MM.1S (cell line): ENCODE data around the gene CFB.
"Not testable (repeated sequence)": the region's sequence is repeated elsewhere in the genome, so short reads cannot be mapped to it uniquely, and the experiment has no call there.

Experiments used
- DNase-seq: peaks from one replicate; pipeline ENCODE4 v3.0.0-alpha.2; 2015
- H2AFZ ChIP-seq: fragments of 300-600 bp; sonication (generic); 2 replicates; pipeline ENCODE4 v1.6.0; 2016; ENCODE audit warnings: antibody characterized with exemption, low read length
- H3F3A ChIP-seq: fragments of 300-600 bp; sonication (generic); 2 replicates; pipeline ENCODE4 v1.6.1; 2016; ENCODE audit warnings: mild to moderate bottlenecking, antibody characterized with exemption, low read length, moderate library complexity, mixed read lengths; ENCODE audit not compliant: insufficient read depth
- H3K27ac ChIP-seq: fragments of 300-600 bp; sonication (generic); 2 replicates; pipeline ENCODE4 v1.5.1; 2016; ENCODE audit warnings: mild to moderate bottlenecking, low read length
- H3K27me3 ChIP-seq: fragments of 300-600 bp; sonication (generic); replicated peaks from 2 replicates; pipeline ENCODE4 v1.6.0; 2016; ENCODE audit warnings: low read length; ENCODE audit not compliant: insufficient read depth
- H3K36me3 ChIP-seq: fragments of 300-600 bp; sonication (generic); replicated peaks from 2 replicates; pipeline ENCODE4 v1.6.1; 2016; ENCODE audit warnings: mild to moderate bottlenecking, low read length, mixed read lengths; ENCODE audit not compliant: insufficient read depth
- H3K4me1 ChIP-seq: fragments of 300-600 bp; sonication (generic); 2 replicates; pipeline ENCODE4 v1.6.1; 2016; ENCODE audit warnings: low read length, mixed read lengths
- H3K4me2 ChIP-seq: fragments of 300-600 bp; sonication (generic); 2 replicates; pipeline ENCODE4 v1.6.0; 2016; ENCODE audit warnings: low read depth, low read length
- H3K4me3 ChIP-seq: fragments of 300-600 bp; sonication (generic); 2 replicates; pipeline ENCODE4 v1.5.1; 2016; ENCODE audit warnings: low read length, mixed read lengths
- H3K79me2 ChIP-seq: fragments of 300-600 bp; sonication (generic); 2 replicates; pipeline ENCODE4 v1.6.1; 2016; ENCODE audit warnings: mixed run types, low read length, mixed read lengths
- H3K9ac ChIP-seq: fragments of 300-600 bp; sonication (generic); 2 replicates; pipeline ENCODE4 v1.6.1; 2016; ENCODE audit warnings: low read length, mixed read lengths
- H3K9me2 ChIP-seq: fragments of 300-600 bp; sonication (generic); replicated peaks from 2 replicates; pipeline ENCODE4 v1.6.1; 2016; ENCODE audit warnings: mild to moderate bottlenecking, low read length, mixed read lengths; ENCODE audit not compliant: insufficient read depth
- H3K9me3 ChIP-seq: fragments of 300-600 bp; sonication (generic); replicated peaks from 2 replicates; pipeline ENCODE4 v1.6.1; 2016; ENCODE audit warnings: mild to moderate bottlenecking, low read length, mixed read lengths; ENCODE audit not compliant: insufficient read depth
- H4K20me1 ChIP-seq: fragments of 300-600 bp; sonication (generic); 2 replicates; pipeline ENCODE4 v1.6.1; 2016; ENCODE audit warnings: mild to moderate bottlenecking, low read length, moderate library complexity, mixed read lengths; ENCODE audit not compliant: insufficient read depth
- CTCF ChIP-seq: fragments of 300-600 bp; sonication (generic); IDR thresholded peaks from 2 replicates; pipeline ENCODE4 v1.5.1; 2016; ENCODE audit warnings: antibody characterized with exemption, low read length, mixed read lengths
- EZH2 ChIP-seq: fragments of 300-600 bp; sonication (generic); optimal IDR thresholded peaks from 2 replicates; pipeline ENCODE3; 2017; ENCODE audit warnings: low read depth, mild to moderate bottlenecking, antibody characterized with exemption, low read length, mixed read lengths
- EZH2phosphoT487 ChIP-seq: fragments of 300-600 bp; sonication (generic); IDR thresholded peaks from 2 replicates; pipeline ENCODE4 v1.6.1; 2018; ENCODE audit warnings: antibody characterized with exemption, low read length

The CFB gene

GRCh38 chr6:31906122-31906521 is 39.8 kb upstream of the CFB start:
- Histone ChIP-seq H3K4me2 (no peak overlapping the region), H2AFZ (no peak overlapping the region), H3K4me1 (peaks cover 14% of the 10 kb centered on the region; the same call in 1 of the 2 replicates)

DNA sequence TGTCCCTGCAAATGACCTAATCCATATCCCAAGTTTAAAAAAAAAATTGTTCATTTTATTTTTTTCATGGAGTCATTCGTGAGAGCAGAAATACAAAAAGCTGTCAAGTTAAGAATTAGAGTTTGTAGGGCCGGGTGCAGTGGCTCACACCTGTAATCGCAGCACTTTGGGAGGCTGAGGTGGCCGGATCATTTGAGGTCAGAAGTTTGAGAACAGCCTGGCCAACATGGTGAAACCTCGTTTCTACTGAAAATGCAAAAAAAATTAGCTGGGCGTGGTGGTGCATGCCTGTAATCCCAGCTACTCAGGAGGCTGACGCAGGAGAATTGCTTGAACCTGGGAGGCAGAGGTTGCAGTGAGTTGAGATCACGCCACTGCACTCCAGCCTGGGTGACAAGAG is 39.2 kb upstream of the CFB start:
- not testable (repeated sequence) for H4K20me1 ChIP-seq, H3K9me2 ChIP-seq, H3K9ac ChIP-seq, H3K4me2 ChIP-seq, H3K27me3 ChIP-seq, DNase-seq, H2AFZ ChIP-seq, H3K9me3 ChIP-seq, H3K4me3 ChIP-seq, H3K79me2 ChIP-seq, H3K36me3 ChIP-seq, H3K27ac ChIP-seq
- Histone ChIP-seq H3F3A (peaks cover 18% of the 10 kb centered on the region), H3K4me1 (peaks cover 14% of the 10 kb centered on the region; the same call in 1 of the 2 replicates)

More at GRCh38 chr6:31906122-31906521, 39.8 kb upstream of the CFB start:
- DNase-seq: no peak
- Histone ChIP-seq H3K27ac (no peak overlapping the region), H3K9me2 (no peaks in the 10 kb centered on the region), H3K4me3 (no peak overlapping the region), H3F3A (peaks cover 22% of the 10 kb centered on the region), H3K79me2 (no peaks in the 10 kb centered on the region), H3K36me3 (no peaks in the 10 kb centered on the region), H3K9me3 (no peaks in the 10 kb centered on the region), H4K20me1 (no peaks in the 10 kb centered on the region), H3K27me3 (no peaks in the 10 kb centered on the region), H3K9ac (no peak overlapping the region)
- TF ChIP-seq CTCF (no peak), EZH2phosphoT487 (no peak), EZH2 (no peak)

DNA sequence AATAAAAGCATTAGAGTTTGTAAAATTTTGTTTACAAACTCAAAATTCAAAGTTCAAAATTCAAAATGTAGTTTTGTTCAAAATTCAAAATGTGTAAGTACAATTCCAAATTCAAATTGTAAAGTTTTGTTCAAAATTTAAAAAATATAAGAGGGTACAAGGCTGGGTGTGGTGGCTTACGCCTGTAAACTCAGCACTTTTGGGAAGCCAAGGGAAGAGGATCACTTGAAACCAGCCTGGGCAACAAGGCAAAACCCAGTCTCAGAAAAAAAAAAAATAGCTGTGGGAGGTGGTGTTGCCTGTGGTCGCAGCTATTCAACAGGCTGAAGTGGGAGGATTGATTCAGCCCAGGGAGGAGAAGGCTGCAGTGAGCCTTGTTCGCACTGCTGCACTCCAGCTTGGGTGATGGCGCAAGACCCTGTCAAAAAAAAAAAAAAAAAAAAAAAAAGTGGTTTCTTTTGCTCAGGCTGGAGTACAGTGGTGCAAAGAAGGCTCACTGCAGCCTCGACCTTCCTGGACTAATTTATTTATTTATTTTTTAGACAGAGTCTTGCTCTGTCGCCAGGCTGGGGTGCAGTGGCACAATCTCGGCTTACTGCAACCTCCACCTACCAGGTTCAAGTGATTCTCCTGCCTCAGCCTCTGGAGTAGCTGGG is 38.6 kb upstream of the CFB start:
- Histone ChIP-seq H3K9ac (no peak overlapping the region), H3F3A (peaks cover 16% of the 10 kb centered on the region), H3K4me3 (no peak overlapping the region), H3K9me3 (no peaks in the 10 kb centered on the region), H4K20me1 (no peaks in the 10 kb centered on the region), H3K27ac (no peak overlapping the region), H3K9me2 (no peaks in the 10 kb centered on the region), H3K4me1 (peaks cover 14% of the 10 kb centered on the region; the same call in 1 of the 2 replicates), H3K27me3 (no peaks in the 10 kb centered on the region), H3K79me2 (no peaks in the 10 kb centered on the region), H3K4me2 (no peak overlapping the region), H2AFZ (no peak overlapping the region), H3K36me3 (no peaks in the 10 kb centered on the region)
- no peak for TF ChIP-seq EZH2phosphoT487
- no peak for TF ChIP-seq CTCF
- TF ChIP-seq EZH2: no peak
- no peak for DNase-seq

GRCh38 chr6:31908255-31908654 is 37.6 kb upstream of the CFB start:
- not testable (repeated sequence) for H3K27me3 ChIP-seq, DNase-seq, H3K9ac ChIP-seq, H3K9me3 ChIP-seq, H3F3A ChIP-seq, H3K4me3 ChIP-seq, H3K9me2 ChIP-seq, H3K79me2 ChIP-seq, H4K20me1 ChIP-seq, H3K36me3 ChIP-seq
- 0 out of 2 replicates have a peak overlapping the region, but pooled peaks have one; percentile 7 for H2AFZ ChIP-seq
- H3K27ac ChIP-seq: peak overlapping the region; percentile 51; the same call in 1 of the 2 replicates
- H3K4me2 ChIP-seq: peak overlapping the region; percentile 56; the same call in 1 of the 2 replicates
- H3K4me1 ChIP-seq: peaks cover 14% of the 10 kb centered on the region; the same call in 1 of the 2 replicates
